ENCODE results near the gene OR4E1.

GRCh38 chr14:21669284-21669683 lies 4.3 kb downstream of the OR4E1 start:
- no peak for TF ChIP-seq NCOA2 (IDR thresholded peaks at IDR 0.05; ENCODE audit: partially characterized antibody in 2 of 2)
- no peak for TF ChIP-seq SIN3A (IDR thresholded peaks at IDR 0.05; ENCODE audit: borderline replicate concordance in 2 of 2, control insufficient read depth in 1 of 2, low read depth in 2 of 2, low read length in 2 of 2)

Measured in K562 (cell line).